Panc1 (cell line): ENCODE measurements around the gene SPTBN4. TPM values are rescaled to one million over a fixed set of nuclear protein-coding genes. Genes with fewer than 3 reads are reported as not detected.

Source experiments
- ATAC-seq: fragments of 200-7000 bp; cut with Tn5 transposase; 2 replicates; pipeline ENCODE4 v1.9.1; 2020; ENCODE audit warnings: mild to moderate bottlenecking, moderate library complexity
- Bru-seq: library from RNA; stranded (reverse); fragments of 400-500 nt; gene quantifications from one replicate; lab custom pipeline; 2021; lab: Mats Ljungman, UMichigan
- BruChase-seq, 2 experiments: library from RNA; stranded (reverse); fragments of 400-500 nt; gene quantifications; one replicate each; lab custom pipeline; 2021; lab: Mats Ljungman, UMichigan
- BruUV-seq: library from RNA; stranded (reverse); fragments of 400-500 nt; replicated peaks from 2 replicates; lab custom pipeline; 2021; lab: Mats Ljungman, UMichigan
- CTCF ChIA-PET: fragments of 300-600 bp; sonication (Branson Sonifier 250); formaldehyde crosslinking; loops from one replicate; lab custom pipeline; 2022; ENCODE audit warnings: antibody characterized with exemption; lab: Charles Lee
- POLR2A ChIA-PET: fragments of 300-600 bp; sonication (Branson Sonifier 250); formaldehyde crosslinking; loops from one replicate; lab custom pipeline; 2022; ENCODE audit warnings: antibody characterized with exemption; lab: Charles Lee
- DNase-seq: peaks from one replicate; pipeline ENCODE4 v3.0.0-alpha.2; 2010; ENCODE audit warnings: low read depth, low spot score
- H3K27ac ChIP-seq: 2 replicates; pipeline ENCODE4 v1.5.1; 2011; ENCODE audit warnings: mild to moderate bottlenecking, low read length, inconsistent platforms
- H3K27me3 ChIP-seq: fragments of 200-500 bp; sonication (Bioruptor generic); 2 replicates; pipeline ENCODE4 v1.6.0; 2014; ENCODE audit warnings: low read length, inconsistent platforms; ENCODE audit not compliant: control insufficient read depth, insufficient read depth
- H3K36me3 ChIP-seq: fragments of 200-500 bp; sonication (Bioruptor generic); 2 replicates; pipeline ENCODE4 v1.5.1; 2014; ENCODE audit warnings: inconsistent platforms, mild to moderate bottlenecking, low read length, moderate library complexity; ENCODE audit not compliant: control insufficient read depth, insufficient read depth
- H3K4me1 ChIP-seq: 2 replicates; pipeline ENCODE4 v1.5.1; 2011; ENCODE audit warnings: inconsistent platforms, mild to moderate bottlenecking, low read length, moderate library complexity; ENCODE audit not compliant: control insufficient read depth, insufficient read depth
- H3K4me3 ChIP-seq, 2 experiments: 2 replicates each; pipeline ENCODE4 v1.5.1; 2011 to 2012; ENCODE audit warnings: low read depth in 2 of 2, low read length in 2 of 2, mild to moderate bottlenecking in 2 of 2, inconsistent platforms in 1 of 2, moderate library complexity in 1 of 2
- H3K9me3 ChIP-seq: fragments of 200-500 bp; sonication (Bioruptor generic); 2 replicates; pipeline ENCODE4 v1.5.1; 2014; ENCODE audit warnings: low read depth, mild to moderate bottlenecking, inconsistent platforms, low read length, moderate library complexity; ENCODE audit not compliant: control insufficient read depth, insufficient read depth
- POLR2AphosphoS5 ChIP-seq: IDR thresholded peaks from 2 replicates; pipeline ENCODE4 v1.6.1; 2012; ENCODE audit warnings: mild to moderate bottlenecking, low read depth, low read length, moderate library complexity
- SIN3A ChIP-seq: IDR thresholded peaks from 2 replicates; pipeline ENCODE4 v1.6.1; 2012; ENCODE audit warnings: low read depth, mild to moderate bottlenecking, low read length, moderate library complexity, borderline replicate concordance; ENCODE audit not compliant: insufficient read depth
- TCF7L2 ChIP-seq: IDR thresholded peaks from 2 replicates; pipeline ENCODE4 v1.6.1; 2011; ENCODE audit warnings: mild to moderate bottlenecking, low read depth, low read length, inconsistent platforms
- in situ Hi-C: cut with HindIII; loops from 2 replicates; pipeline ENCODE4 v1.10.0; 2016; ENCODE audit warnings: low sequenced_read_pairs, low pct_unique_long_range_greater_than_20kb
- intact Hi-C: fragments of 100-400 bp; cut with micrococcal nuclease; formaldehyde crosslinking; loops from one replicate; pipeline ENCODE4 v1.10.0; 2022; ENCODE audit not compliant: unreplicated experiment
- long read RNA-seq: library from polyadenylated mRNA; unstranded; transcript quantifications from one replicate; pipeline ENCODE4 v2.0.0, GENCODE V29; 2021; ENCODE audit not compliant: unreplicated experiment
- polyA plus RNA-seq: library from polyadenylated mRNA; unstranded; fragments of >200 nt; gene quantifications from one replicate; pipeline ENCODE4 v1.2.1, GENCODE V29; 2012; ENCODE audit warnings: missing spikeins; ENCODE audit not compliant: insufficient read length
- total RNA-seq: library from RNA; stranded (reverse); gene quantifications from one replicate; pipeline ENCODE4 v1.2.1, GENCODE V29; 2021; ENCODE audit not compliant: unreplicated experiment
- TF ChIP-seq, protein P1 (sequence below): fragments of 450-650 bp; IDR thresholded peaks from 2 replicates; pipeline ENCODE4 v1.5.1; 2017; ENCODE audit warnings: mild to moderate bottlenecking
- TF ChIP-seq, protein P2 (sequence below), 2 experiments: IDR thresholded peaks; 2 replicates each; pipeline ENCODE4 v1.6.1; 2011 to 2012; ENCODE audit warnings: low read depth in 2 of 2, control low read depth in 1 of 2, low read length in 1 of 2, mild to moderate bottlenecking in 1 of 2, moderate library complexity in 1 of 2; ENCODE audit not compliant: insufficient read depth in 1 of 2

SPTBN4 gene
- total RNA-seq = 1.2 TPM
- 0.98 TPM for polyA plus RNA-seq
- Bru-seq, nascent RNA = percentile 19 among the genes with signal in this experiment
- BruChase-seq, experiment 1, labeled RNA remaining after a 2-hour chase = percentile 20 among the genes with signal in this experiment
- BruChase-seq, experiment 2, labeled RNA remaining after a 6-hour chase = percentile 21 among the genes with signal in this experiment
- long read RNA-seq, partial matches to known transcripts = 2 of 5 reads
- long read RNA-seq, other reads (novel, unspliced or antisense) = 1 of 5 reads

DNA sequence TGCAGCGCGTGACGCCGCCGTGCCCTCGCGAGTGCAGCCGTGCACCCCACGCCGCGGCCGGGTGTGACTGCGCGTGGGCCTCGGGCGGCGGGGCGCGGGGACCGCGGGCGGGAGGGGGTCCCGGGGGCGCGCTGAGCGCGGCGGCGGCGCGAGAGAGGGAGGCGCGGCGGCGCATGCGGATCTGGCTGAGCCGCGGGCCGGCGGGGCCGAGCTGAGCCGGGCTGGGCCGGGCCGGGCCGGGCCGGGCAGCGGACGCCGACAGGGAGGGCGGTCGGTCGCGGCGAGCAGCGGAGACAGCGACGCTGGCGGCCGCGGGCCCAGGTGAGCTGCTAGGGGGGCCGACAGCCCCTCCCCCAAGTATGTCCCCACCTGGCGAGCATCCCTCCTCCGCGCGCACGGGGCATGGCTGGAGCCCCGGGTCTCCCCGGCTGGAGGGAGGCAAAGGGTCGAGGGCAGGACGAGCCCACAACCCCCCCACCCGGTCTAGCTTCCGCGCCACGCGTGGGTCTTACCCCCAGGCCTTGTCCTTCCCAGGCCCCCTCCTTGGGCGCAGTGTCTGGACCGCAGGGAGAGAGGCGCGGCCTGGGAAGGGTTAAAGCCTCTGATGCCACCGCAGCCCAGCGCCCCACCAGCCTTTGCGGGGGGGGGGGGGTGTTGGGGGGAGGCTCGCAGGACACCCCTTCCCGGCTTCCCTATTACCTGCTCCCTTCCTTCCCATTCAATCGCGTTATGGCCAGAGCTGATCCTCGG, at the start of gene SPTBN4:
Gene SPTBN4, plus strand, starts transcription at position 17 of the 750 bp plus-strand sequence. CDS start 5,621 bp downstream, outside the sequence.
- BruUV-seq = no TSS peak
- ChIA-PET CTCF (no interaction called here), POLR2A (no interaction called here)
- ATAC-seq (no peak), DNase-seq (no peak)
- Histone ChIP-seq H3K27ac (no peak within 1 kb of the TSS), H3K27me3 (no peaks in the 10 kb centered on the region), H3K9me3 (no peaks in the 10 kb centered on the region), H3K36me3 (no peaks in the 10 kb centered on the region; the same call in 1 of the 2 replicates), H3K4me3 (peak within 1 kb of the TSS; percentile 68 to 76), H3K4me1 (peaks cover 10% of the 10 kb centered on the region; the same call in 1 of the 2 replicates)
- TF ChIP-seq POLR2AphosphoS5 (no peak), TCF7L2 (no peak), SIN3A (no peak)
- TF ChIP-seq, protein P1, sequence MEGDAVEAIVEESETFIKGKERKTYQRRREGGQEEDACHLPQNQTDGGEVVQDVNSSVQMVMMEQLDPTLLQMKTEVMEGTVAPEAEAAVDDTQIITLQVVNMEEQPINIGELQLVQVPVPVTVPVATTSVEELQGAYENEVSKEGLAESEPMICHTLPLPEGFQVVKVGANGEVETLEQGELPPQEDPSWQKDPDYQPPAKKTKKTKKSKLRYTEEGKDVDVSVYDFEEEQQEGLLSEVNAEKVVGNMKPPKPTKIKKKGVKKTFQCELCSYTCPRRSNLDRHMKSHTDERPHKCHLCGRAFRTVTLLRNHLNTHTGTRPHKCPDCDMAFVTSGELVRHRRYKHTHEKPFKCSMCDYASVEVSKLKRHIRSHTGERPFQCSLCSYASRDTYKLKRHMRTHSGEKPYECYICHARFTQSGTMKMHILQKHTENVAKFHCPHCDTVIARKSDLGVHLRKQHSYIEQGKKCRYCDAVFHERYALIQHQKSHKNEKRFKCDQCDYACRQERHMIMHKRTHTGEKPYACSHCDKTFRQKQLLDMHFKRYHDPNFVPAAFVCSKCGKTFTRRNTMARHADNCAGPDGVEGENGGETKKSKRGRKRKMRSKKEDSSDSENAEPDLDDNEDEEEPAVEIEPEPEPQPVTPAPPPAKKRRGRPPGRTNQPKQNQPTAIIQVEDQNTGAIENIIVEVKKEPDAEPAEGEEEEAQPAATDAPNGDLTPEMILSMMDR = no peak
- TF ChIP-seq, protein P2, sequence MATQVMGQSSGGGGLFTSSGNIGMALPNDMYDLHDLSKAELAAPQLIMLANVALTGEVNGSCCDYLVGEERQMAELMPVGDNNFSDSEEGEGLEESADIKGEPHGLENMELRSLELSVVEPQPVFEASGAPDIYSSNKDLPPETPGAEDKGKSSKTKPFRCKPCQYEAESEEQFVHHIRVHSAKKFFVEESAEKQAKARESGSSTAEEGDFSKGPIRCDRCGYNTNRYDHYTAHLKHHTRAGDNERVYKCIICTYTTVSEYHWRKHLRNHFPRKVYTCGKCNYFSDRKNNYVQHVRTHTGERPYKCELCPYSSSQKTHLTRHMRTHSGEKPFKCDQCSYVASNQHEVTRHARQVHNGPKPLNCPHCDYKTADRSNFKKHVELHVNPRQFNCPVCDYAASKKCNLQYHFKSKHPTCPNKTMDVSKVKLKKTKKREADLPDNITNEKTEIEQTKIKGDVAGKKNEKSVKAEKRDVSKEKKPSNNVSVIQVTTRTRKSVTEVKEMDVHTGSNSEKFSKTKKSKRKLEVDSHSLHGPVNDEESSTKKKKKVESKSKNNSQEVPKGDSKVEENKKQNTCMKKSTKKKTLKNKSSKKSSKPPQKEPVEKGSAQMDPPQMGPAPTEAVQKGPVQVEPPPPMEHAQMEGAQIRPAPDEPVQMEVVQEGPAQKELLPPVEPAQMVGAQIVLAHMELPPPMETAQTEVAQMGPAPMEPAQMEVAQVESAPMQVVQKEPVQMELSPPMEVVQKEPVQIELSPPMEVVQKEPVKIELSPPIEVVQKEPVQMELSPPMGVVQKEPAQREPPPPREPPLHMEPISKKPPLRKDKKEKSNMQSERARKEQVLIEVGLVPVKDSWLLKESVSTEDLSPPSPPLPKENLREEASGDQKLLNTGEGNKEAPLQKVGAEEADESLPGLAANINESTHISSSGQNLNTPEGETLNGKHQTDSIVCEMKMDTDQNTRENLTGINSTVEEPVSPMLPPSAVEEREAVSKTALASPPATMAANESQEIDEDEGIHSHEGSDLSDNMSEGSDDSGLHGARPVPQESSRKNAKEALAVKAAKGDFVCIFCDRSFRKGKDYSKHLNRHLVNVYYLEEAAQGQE (IDR thresholded peaks at IDR 0.05; ENCODE audit: insufficient read depth in 1 of 2, low read depth in 2 of 2, low read length in 1 of 2) = no peak
- intact Hi-C loops (no loop called here), in situ Hi-C loops (no loop called here)

DNA sequence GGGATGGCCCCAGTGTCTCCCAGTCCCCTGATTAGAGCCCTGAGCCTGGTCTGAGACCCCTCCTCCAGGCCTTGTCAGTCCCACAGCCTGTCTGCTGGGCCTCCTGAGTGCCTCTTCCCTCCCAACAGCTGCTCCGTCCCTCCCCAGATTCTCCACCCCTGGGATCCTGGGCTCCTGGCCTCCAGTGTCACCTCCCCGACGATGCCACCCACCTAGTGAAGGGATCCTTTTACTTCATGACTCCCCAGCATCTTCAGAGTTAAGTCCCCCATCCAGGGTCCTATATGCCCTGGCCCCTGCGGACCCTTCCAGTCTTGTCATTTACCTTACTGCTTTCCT, 49.2 kb upstream of the SPTBN4 start:
- BruUV-seq = no TSS peak
- in situ Hi-C loops (no loop called here), intact Hi-C loops (no loop called here)
- ATAC-seq (no peak), DNase-seq (no peak)
- CTCF ChIA-PET = interaction anchor here (0.6 kb wide), 2 partner anchors 21 to 106 kb away, joined by 3 to 6 read pairs; no protein-coding TSS in a partner anchor
- Histone ChIP-seq H3K9me3 (no peaks in the 10 kb centered on the region), H3K27ac (peak overlapping the region; percentile 66), H3K27me3 (no peaks in the 10 kb centered on the region), H3K4me1 (peaks cover 25% of the 10 kb centered on the region), H3K36me3 (no peaks in the 10 kb centered on the region), H3K4me3 (no peak overlapping the region)
- POLR2A ChIA-PET = interaction anchor here (0.5 kb wide), 1 partner anchor 47 kb away, joined by 3 read pairs; no protein-coding TSS in a partner anchor
- TF ChIP-seq, protein P1 = no peak
- TF ChIP-seq, protein P2 (IDR thresholded peaks at IDR 0.05; ENCODE audit: insufficient read depth in 1 of 2, low read depth in 2 of 2, low read length in 1 of 2) = no peak
- TF ChIP-seq TCF7L2 (no peak), SIN3A (no peak), POLR2AphosphoS5 (no peak)
